IPS DF 4.7 (cell line): ENCODE measurements around the gene FBXW8.
"Not testable (repeated sequence)": the region's sequence is repeated elsewhere in the genome, so short reads cannot be mapped to it uniquely, and the experiment has no call there.

Source experiments
- DNase-seq: peaks from one replicate; pipeline ENCODE4 v3.0.0-alpha.2; 2013; ENCODE audit warnings: low spot score; ENCODE audit errors: extremely low read depth

Gene FBXW8

DNA sequence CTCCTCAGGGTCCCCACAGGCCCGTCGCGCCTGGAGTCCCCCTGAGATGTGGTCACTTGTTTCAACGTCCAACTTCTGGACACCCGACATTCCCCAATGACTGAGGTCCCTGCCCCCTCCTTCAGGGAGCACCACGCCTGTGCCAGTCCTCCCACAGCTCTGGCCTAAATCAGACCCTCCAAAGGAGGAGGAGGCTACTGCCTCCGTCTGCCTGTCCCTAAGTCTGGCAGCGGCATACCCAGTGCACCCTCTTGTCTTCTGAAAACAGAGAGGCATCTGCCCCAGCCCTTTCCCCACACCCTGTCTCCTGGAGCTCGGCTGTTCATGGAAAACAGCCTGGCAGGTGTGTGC is 142.3 kb downstream of the FBXW8 start:
- no peak for DNase-seq

DNA sequence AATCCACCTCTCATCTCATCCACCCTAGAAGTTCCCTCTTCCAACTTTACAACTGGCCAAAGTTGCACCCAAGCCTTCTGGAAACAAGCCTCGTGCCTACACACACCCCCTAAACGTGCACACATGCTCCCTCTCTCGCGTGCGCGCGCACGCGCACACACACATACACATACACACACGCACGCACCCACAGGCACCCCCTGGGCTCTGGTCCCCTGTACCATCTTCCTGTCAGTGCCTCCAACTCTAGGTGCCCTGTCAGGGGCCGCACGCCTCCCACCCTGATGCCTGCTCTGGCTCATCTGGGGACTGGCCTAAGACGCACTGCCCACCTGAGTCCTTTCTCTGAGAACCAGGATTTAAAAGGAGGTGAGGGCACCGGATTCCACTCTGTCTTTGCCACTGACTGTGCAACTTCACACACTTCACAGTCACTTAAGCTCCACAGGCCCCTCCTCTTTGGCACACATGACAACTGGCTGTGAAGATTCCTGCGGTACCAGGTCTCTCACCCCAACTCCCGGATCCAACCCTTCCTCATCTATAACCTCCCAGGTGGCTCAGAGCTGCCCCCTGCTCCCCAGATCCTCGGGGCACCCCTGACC is 142.9 kb downstream of the FBXW8 start:
- no peak for DNase-seq

DNA sequence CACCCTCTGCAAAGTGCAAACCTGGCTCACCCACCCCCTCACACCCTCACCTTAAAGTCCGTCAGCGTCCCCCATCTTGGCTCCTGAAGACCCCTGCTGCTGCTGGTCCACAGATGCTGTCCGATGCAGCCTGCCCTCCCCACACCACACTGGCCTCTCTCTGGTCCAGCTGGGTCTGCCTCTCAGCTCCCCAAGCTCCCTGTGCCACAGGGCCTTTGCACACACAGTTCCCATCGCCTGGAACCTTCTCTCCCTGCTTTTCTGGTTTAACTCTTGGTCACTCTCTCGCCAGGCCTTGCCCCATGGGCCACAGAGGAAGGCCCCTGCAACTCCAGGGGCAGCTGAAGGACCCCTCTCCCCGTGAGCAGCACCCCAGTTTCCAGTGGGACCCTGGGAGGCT is 143.5 kb downstream of the FBXW8 start:
- DNase-seq = no peak

DNA sequence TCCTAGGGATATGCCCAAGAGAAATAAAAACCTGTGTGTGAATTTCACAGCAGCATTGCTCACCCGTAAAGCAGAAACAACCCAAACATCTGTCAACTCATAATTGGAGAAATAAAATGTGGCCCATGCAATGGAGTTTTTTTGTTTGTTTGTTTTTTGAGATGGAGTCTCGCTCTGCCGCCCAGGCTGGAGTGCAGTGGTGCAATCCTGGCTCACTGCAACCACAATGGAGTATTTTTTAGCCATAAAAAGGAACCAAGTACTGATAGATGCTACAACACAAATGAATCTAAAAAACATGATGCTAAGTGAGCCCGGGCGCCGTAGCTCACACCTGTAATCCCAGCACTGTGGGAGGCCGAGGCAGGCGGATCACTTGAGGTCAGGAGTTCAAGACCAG is 146.9 kb downstream of the FBXW8 start:
- not testable (repeated sequence) for DNase-seq

DNA sequence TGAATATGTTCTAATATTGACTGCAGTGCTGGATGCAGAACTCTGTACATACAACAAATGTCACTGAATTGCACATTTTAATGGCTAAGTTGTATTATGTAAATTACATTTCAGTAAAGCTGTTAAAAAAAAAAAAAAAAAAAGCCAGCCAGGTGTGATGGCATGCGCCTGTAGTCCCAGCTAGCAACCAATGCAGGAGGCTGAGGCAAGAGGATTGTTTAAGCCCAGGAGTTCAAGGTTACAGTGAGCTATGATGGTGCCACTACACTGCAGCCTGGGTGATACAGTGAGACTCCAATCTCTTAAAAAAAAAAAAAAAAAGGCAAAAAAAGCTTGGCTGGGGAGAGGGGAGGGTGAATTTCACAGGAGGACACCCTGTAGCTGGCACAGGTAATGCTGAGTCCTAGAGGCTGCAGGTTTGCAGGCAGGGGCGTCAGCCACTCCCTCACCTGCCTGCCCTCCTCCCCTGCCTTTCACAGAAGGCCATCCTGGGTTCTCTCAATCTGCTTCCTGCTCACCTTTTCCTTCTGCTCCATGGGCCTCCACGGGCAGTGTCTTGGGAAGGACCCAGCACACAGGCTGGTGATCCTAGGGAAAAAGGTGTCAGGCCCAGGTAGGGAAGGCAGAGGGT is 147.8 kb downstream of the FBXW8 start:
- DNase-seq = no peak

DNA sequence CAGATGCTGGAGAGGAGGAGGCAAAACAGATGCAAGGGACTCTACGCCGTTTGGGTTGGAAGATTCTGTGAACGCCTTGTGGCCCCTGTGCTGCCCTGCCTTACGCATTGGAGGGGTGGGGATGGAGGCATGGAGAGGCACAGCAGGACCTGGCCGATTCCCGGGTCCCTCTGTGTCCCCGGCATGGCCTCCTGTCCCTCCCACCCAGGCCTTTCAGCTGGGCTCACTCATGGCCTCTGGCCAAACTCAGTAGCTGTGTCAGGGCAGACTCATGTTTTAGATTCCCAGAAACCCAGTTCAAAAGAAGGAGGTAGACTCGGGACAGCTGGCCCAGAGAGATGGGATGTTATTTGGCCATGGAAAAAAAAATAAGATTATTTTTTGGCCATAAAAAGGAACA is 148.4 kb downstream of the FBXW8 start:
- no peak for DNase-seq

DNA sequence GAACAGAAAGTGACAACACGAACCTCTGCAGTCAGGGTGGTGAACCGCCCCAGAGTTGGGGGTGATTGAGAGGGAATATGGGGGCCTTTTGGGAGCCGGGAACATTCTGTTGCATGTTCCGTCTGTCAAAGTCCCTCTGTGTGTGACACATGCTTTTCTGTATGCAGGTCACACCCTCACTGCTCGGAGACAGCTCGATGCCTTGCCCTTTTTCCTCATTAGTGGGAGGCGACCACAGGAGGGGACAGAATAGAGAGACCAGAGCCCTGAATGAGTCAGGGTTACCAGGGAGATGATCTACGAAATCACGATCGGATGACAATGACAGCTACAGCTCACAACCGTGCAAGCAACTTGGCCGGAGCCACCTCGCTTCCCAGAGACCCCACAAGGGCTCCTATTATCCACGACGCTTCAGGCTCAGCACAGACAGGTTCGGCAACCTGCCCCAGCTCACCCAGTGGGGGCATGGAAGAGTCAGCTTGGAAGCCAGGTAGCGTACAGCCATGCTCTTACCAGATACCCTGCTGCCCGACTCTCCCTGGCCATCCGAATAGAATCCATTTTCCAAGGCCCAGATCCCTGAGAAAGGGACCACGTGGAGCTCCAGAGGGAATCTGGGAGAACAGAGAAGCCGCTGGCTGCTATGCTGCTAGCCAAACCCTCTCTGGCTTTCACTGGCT is 149.6 kb downstream of the FBXW8 start:
- no peak for DNase-seq

DNA sequence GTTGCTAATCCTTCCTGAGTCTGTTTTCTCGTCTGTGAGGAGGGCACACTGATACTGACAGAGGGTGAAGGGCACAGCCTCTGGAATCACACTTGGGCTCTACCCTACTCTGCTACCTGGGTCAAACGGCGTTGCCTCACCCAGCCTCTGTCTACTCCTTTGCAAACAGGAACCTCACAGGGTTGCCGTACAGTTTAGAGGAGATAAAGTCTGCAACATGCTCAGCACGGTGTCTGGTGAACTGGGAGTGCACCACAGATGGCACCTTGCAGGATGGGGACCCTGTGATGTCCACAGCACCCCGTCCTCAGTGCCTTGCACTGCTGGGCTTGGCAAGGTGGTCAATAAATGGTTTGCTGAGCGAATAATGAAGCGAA is 150.2 kb downstream of the FBXW8 start:
- no peak for DNase-seq

DNA sequence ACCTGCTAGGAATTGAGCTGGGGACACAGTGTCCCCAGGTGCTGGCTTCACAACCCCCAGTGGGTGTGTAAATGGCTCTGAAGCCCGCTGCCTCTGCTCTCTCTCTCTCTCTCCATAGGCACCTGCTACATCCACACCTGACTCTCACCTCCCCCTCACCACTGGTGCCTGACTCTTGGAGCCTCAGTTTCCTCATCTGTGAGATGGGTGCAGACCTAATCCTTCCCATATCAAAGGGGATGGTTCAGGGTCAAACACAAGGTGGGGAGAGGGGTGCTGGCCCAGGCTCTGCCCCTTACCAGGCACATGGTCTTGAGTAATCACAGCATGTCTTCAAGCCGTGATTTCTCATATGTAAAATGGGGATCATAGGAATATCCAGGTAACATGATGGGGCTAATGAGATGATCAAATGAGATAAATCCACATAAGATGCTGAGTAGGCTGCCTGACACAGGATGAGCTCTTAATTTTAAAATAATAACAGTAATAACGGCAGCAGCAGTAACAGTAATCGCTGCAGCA is 150.9 kb downstream of the FBXW8 start:
- DNase-seq = no peak

DNA sequence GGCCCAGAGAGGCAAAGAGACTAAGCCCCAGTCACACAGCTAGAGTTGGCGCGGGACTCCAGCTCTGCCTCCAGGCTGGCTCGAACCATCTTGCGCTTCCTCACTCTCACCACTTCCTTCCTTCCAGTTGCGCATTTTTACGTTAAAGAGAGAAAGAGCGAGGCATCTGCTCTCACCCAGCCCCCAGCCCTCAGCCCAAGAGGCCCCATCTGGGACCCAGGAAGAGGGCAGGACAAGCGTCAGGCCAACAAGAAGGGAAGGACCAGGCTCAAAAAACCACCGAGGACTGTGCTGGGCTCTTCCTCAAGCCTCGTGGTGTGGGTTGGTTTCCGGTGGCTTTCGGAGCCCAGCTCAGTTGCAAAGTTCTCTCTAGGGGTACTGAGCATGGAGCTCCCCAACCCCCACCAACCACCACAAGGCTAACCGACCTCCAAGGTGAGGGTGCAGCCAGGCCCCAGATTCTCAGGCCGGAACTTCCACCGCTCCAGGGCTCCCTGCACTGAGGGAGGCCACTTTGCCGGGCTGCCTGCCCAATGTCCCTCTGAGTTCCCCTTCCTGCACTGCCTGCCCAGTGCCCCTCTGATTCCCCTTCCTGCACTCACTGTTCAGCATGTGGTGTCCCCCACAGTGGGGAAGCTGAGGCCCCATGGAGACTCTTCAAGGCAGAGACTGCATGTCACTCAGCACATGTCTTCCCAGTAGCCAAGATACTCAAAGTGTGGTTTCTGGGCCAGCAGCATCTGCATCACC is 152.6 kb downstream of the FBXW8 start:
- no peak for DNase-seq

DNA sequence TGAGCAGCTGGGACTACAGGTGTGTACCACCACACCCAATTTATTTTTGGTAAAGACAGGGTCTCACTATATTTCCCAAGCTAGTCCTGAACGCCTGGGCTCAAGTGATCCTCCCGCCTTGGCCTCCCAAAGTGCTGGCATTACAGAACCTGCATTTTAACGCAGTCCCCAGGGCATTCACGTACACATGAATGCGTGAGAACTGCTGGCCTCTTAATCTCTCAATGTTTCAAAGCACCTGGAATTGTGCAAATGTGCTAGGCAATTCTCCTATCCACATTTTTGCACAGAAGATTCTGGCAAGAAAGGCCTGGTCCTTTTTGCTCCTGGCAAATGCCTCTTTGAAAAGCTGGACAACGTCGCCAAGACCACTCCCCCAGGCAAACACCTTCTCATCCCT is 153.3 kb downstream of the FBXW8 start:
- DNase-seq = no peak

DNA sequence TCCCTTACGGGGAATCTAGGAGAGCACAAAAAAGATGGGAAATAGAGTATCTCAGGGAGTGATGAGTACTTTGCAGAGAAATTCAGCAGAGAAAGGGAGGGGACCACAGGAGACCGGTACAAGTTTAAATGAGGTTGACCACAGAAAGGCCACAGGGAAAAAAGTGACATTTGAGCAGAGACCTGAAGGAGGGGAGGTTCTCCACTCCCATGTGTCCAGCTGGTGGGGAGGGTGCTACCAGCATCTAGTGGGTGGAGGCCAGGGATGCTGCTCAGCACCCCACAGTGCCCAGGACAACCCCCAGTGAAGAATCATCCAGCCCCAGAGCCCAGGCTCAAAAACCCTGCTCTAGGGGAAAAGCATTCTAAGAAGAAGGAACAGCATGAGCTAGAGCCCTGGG is 153.8 kb downstream of the FBXW8 start:
- DNase-seq = no peak

DNA sequence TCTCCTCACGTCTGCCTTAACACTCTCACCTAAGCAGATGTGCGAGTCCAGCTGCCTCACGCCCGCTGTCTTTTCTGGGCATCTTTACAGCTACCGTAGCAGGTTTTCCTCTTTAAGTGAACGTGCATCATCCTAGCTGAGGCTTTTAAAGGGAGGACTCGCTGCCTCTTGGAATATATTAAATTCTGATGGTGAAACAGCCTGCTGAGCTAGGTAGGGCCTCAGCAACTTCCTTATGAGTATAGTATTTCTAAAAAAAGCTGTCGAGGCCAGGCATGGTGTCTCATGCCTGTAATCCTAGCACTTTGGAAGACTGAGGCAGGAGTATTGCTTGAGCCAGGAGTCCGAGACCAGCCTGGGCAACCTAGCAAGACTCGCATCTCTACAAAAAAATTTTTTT is 156.3 kb downstream of the FBXW8 start:
- no peak for DNase-seq

DNA sequence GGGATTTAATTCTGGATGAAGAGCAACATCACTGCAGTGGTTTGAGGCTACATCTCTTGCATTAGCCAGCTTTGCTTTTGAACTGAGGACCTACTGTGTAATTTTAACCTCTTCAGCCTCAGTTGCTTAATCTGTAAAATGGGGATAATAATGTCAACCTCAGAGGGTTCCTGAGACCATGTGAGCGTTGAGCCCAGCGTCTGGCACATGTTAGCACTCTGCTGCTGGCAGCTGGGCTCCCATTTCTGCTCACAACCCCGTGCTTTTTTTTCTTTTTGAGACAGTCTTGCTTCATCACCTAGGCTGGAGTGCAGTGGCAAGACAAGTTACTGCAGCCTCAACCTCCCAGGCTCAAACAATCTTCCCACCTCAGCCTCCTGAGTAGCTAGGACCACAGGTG is 156.9 kb downstream of the FBXW8 start:
- no peak for DNase-seq

DNA sequence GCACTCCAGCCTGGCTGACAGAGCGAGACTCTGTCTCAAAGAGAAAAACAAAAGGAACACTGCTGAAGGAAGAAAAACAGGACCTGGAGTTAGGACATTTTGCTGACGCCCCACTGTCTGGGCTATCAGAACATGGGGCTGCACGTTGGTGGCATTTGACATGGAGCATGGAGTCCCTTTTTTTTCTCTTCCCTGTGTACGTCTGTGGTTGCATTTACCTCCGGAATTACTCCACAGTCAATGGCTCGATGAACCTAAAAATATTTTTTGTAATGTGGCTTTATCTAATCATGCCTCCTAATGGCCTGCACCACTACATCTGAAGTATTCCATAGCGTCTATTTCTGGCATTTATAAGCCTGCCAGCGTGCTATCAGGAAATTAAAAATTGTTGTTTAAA is 157.7 kb downstream of the FBXW8 start:
- no peak for DNase-seq

DNA sequence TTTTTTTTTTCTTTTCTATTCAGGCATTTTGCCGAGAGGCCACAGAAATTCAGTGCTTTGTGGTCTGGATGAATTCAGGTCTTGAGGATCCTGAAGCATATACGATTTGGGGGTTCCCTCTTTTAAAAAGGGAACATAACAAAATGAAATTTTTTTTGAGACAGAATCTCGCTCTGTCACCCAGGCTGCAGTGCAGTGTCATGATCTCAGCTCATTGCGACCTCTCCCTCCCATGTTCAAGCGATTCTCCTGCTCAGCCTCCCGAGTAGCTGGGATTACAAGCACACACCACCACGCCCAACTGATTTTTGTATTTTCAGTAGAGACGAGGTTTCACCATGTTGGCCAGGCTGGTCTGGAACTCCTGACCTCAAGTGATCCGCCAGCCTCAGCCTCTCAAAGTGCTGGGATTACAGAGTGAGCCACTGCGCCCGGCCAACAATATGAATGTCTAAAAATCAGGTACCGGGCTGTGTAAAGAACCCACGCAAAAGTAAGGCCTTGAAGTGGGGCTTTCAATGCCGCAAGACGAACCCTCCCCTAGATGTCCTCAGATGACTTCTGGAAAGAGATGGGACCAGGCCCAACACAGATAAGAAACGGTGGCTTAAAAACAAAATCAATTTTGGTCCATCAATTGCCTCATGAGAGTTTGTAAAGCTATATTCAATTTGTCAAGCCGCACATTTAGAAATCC is 158.5 kb downstream of the FBXW8 start:
- DNase-seq = no peak

DNA sequence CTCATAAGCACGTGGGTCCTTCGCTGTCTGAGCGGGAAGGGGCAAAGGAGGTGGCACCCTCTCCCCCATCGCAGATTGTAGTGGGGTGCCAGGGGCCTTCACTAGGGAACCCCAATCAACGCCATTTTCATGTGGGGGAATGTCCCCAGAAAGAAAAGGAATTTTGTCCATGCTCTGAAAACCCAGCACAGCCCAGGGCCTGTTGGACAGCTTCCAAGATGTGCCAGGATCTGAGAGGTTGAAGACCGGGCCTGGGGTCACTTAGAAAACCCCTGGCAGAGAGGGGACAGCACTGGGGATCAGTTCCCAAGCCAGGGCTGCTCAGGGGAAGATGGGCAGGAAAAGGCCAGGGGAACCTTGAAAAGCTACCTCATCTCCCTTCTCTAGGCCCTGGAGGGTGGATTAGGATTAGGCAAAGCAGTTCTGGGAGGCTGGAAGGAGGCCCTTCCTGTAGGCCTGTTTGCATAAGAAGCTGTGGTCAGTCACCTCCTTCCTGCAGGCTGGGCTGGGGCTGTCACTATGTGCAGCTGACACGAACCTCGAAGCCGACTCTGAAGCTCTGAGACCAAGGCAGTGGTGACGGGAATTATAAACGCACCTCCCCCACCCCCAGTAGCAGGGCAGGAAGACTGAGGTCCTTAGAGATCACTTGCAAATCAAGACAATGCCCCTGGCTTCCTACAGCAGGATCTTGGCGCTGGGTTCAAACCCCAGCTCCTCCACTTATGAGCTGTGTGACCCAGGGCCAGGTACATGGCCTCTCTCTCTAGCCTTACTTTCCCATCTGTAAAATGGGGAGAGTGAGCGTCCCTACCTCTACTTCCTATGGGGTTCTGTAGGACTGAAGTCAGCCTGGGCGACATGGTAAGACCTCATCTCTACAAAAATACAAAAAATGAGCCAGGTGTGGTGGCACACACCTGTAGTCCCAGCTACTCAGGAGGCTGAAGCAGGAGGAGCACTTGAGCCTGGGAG is 159.5 kb downstream of the FBXW8 start:
- no peak for DNase-seq

DNA sequence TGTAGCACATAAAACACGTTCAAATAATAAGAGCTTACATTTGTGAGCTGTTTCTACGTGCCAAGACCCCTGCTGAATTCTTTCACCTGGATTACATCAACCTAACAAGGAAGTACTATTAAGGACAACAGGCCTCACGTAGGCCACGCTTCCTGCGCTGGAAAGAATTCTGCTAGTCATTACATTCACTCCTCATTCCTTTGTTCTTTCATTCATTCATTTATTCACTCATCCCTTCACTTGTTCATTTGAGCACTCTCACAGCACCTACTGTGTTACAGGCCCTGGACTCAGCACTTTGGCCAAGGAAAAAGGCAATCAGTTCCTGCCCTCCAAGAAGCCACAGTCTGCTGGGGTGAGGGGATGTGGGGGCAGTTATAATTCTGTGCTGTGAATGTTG is 160.3 kb downstream of the FBXW8 start:
- DNase-seq = no peak

DNA sequence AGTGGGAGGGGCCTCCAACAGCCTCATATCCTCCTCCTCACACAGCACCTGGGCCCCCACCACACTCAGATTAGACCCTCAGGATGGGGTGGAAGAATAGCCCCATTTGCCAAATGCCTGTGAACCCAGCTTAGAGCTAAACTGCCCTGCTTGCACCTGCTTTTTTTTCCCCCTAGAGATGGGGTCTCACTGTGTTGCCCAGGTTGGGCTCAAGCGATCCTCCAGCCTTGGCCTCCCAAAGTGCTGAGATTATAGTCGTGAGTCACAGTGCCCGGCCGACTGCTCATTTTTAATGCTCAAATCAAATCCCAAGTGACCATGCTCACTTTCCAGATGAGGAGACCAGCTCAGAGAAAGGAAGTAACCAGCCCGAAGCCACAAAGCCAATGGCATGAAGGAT is 161.4 kb downstream of the FBXW8 start:
- no peak for DNase-seq

DNA sequence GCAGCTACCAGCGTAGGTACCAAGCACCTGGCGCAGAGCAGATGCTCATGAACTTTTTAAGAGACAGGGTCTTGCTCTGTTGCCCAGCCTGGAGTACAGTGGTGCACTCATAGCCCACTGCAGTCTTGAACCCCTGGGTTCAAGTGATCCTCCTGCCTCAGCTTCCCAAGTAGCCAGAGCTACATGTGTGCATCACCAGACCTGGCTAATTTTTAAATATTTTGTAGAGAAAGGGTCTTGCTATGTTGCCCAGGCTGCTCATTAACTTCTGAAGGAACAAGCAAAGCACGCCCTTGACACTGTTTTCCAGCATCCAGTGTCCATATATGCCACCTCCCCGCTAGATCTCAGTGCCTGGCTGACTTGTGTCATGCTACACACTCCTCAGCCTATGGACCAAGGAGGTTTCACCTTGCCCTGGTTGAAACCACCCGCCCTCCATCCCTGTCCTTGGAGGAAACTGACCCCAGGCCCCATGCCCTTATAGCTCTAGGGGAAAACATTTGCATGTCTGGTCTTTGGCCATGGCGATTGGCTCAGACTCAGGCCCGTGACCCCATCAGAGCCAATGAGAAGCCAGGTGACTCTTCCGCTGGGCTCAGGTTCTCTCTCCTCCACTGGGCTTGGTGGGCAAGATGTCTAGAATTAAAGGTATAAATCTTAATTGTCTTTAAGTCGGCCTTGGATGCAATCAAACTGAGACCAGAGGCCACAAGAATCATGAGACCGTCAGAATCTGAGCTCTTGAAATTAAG is 162.2 kb downstream of the FBXW8 start:
- no peak for DNase-seq
